ENCODE measurements around the gene ITIH5. TPM values are rescaled to one million over a fixed set of nuclear protein-coding genes. Genes with fewer than 3 reads are reported as not detected.

ITIH5 gene
- total and polyA plus RNA-seq, 2 of the 13 experiments (the other 11 are each of a cell fraction or from before 2014, with no cell fraction given) = 4.7 to 8.9 TPM

- TF ChIP-seq ZHX2 (IDR thresholded peaks at IDR 0.05; ENCODE audit: low read depth) (0 out of 2 replicates have a peak, but pooled peaks have one; percentile 20), ZHX2 (CRISPR knock-in tag; IDR thresholded peaks at IDR 0.05; ENCODE audit: borderline replicate concordance) (0 out of 2 replicates have a peak, but pooled peaks have one; percentile 61), ZC3H4 (CRISPR knock-in tag; IDR thresholded peaks at IDR 0.05; ENCODE audit: borderline replicate concordance) (no peak), ZNF569 (CRISPR knock-in tag; IDR thresholded peaks at IDR 0.05; ENCODE audit: borderline replicate concordance) (no peak), ZNF317 (CRISPR knock-in tag; IDR thresholded peaks at IDR 0.05) (no peak), TBX3 (IDR thresholded peaks at IDR 0.05; ENCODE audit: borderline replicate concordance) (peak; percentile 63; the same call in 1 of the 2 replicates), ARID4A (CRISPR knock-in tag; IDR thresholded peaks at IDR 0.05; ENCODE audit: borderline replicate concordance) (peak; percentile 60; the same call in 1 of the 2 replicates), RFXAP (CRISPR knock-in tag; IDR thresholded peaks at IDR 0.05; ENCODE audit: borderline replicate concordance) (no peak), NFYC (CRISPR knock-in tag; IDR thresholded peaks at IDR 0.05) (peak; percentile 16; the same call in 1 of the 2 replicates), FOXO4 (CRISPR knock-in tag; conservative IDR thresholded peaks at IDR 0.05) (no peak), ELF1 (CRISPR knock-in tag; IDR thresholded peaks at IDR 0.05) (0 out of 2 replicates have a peak, but pooled peaks have one; percentile 44), BRD4 (CRISPR knock-in tag; IDR thresholded peaks at IDR 0.05) (no peak), JUN (CRISPR knock-in tag; IDR thresholded peaks at IDR 0.05) (no peak), TFDP1 (CRISPR knock-in tag; IDR thresholded peaks at IDR 0.05; ENCODE audit: borderline replicate concordance) (no peak), GLI4 (CRISPR knock-in tag; IDR thresholded peaks at IDR 0.05; ENCODE audit: borderline replicate concordance) (no peak), ZNF33B (CRISPR knock-in tag; IDR thresholded peaks at IDR 0.05) (no peak)
Measured at GRCh38 chr10:7707102-7707501, 40.3 kb upstream of the ITIH5 start (continued).
